Liver (tissue), 9 donors: ENCODE measurements around the gene FN1. TPM values are rescaled to one million over a fixed set of nuclear protein-coding genes. Genes with fewer than 3 reads are reported as not detected.
A peak's percentile ranks its signal among the peaks of the same experiment; 100 is the strongest.

Source experiments
- DNase-seq: peaks from one replicate; pipeline ENCODE4 v3.0.0-alpha.2; 2017; ENCODE audit warnings: low spot score
- H3K27ac ChIP-seq, 2 donors: one replicate each; pipeline ENCODE4 v1.7.0; 2013; ENCODE audit warnings: inconsistent platforms in 2 of 2, low read length in 2 of 2, control low read depth in 1 of 2, low read depth in 1 of 2, mild to moderate bottlenecking in 1 of 2
- H3K27me3 ChIP-seq, 4 donors: one replicate each; pipeline versions ENCODE4 v1.6.1 to v1.7.0; 2013; ENCODE audit warnings: low read length in 3 of 4, inconsistent platforms in 1 of 4, mild to moderate bottlenecking in 1 of 4, moderate library complexity in 1 of 4; ENCODE audit not compliant: control insufficient read depth in 4 of 4, insufficient read depth in 4 of 4
- H3K36me3 ChIP-seq, 4 donors: one replicate each; pipeline versions ENCODE4 v1.6.1 to v1.7.0; 2013; ENCODE audit warnings: low read length in 3 of 4, mild to moderate bottlenecking in 3 of 4, low read depth in 1 of 4, moderate library complexity in 1 of 4; ENCODE audit not compliant: control insufficient read depth in 4 of 4, insufficient read depth in 3 of 4
- H3K4me1 ChIP-seq, 4 donors: one replicate each; pipeline versions ENCODE4 v1.6.1 to v1.7.0; 2013; ENCODE audit warnings: low read length in 3 of 4, mild to moderate bottlenecking in 3 of 4, moderate library complexity in 1 of 4; ENCODE audit not compliant: control insufficient read depth in 4 of 4, insufficient read depth in 4 of 4
- H3K4me3 ChIP-seq, 3 donors: one replicate each; pipeline versions ENCODE4 v1.6.1 to v1.7.0; 2013; ENCODE audit warnings: low read length in 3 of 3, control low read depth in 1 of 3, low read depth in 1 of 3, mild to moderate bottlenecking in 1 of 3
- H3K9ac ChIP-seq, 2 donors: one replicate each; pipeline ENCODE4 v1.7.0; 2013; ENCODE audit warnings: low read length in 2 of 2, mild to moderate bottlenecking in 2 of 2, moderate library complexity in 2 of 2, control low read depth in 1 of 2, low read depth in 1 of 2
- H3K9me3 ChIP-seq, 4 donors: one replicate each; pipeline versions ENCODE4 v1.6.1 to v1.7.0; 2013; ENCODE audit warnings: low read length in 3 of 4; ENCODE audit not compliant: control insufficient read depth in 4 of 4
- ATF3 ChIP-seq: IDR thresholded peaks from 2 replicates; pipeline ENCODE4 v1.6.1; 2016; ENCODE audit warnings: antibody characterized with exemption
- CTCF ChIP-seq: fragments of 150-350 bp; IDR thresholded peaks from 2 replicates; pipeline ENCODE4 v1.5.1; 2017; ENCODE audit warnings: improper control_type of control experiment, low read depth, low read length; ENCODE audit not compliant: missing input control
- EGR1 ChIP-seq, 2 donors: IDR thresholded peaks; 2 replicates each; pipeline ENCODE4 v1.6.1; 2016 to 2018; ENCODE audit warnings: antibody characterized with exemption in 2 of 2, low read depth in 2 of 2
- FOXA1 ChIP-seq: IDR thresholded peaks from 2 replicates; pipeline ENCODE4 v1.6.1; 2016; ENCODE audit warnings: antibody characterized with exemption
- FOXA2 ChIP-seq: IDR thresholded peaks from 2 replicates; pipeline ENCODE4 v1.6.1; 2016; ENCODE audit warnings: antibody characterized with exemption
- GABPA ChIP-seq, 2 donors: IDR thresholded peaks in 1 of 2; conservative IDR thresholded peaks in 1 of 2; 2 replicates each; pipeline ENCODE4 v1.6.1; 2016; ENCODE audit warnings: antibody characterized with exemption in 2 of 2, mild to moderate bottlenecking in 1 of 2, moderate library complexity in 1 of 2
- HNF4A ChIP-seq, 2 donors: conservative IDR thresholded peaks; 2 replicates each; pipeline ENCODE4 v1.6.1; 2016; ENCODE audit warnings: antibody characterized with exemption in 2 of 2, mild to moderate bottlenecking in 2 of 2
- JUND ChIP-seq, 2 donors: IDR thresholded peaks; 2 replicates each; pipeline ENCODE4 v1.6.1; 2016; ENCODE audit warnings: antibody characterized with exemption in 2 of 2
- MAX ChIP-seq: IDR thresholded peaks from 2 replicates; pipeline ENCODE4 v1.6.1; 2016; ENCODE audit warnings: antibody characterized with exemption
- RAD21 ChIP-seq, 2 donors: IDR thresholded peaks; 2 replicates each; pipeline ENCODE4 v1.6.1; 2016; ENCODE audit warnings: antibody characterized with exemption in 2 of 2, mild to moderate bottlenecking in 2 of 2
- RXRA ChIP-seq, 2 donors: IDR thresholded peaks; 2 replicates each; pipeline ENCODE4 v1.6.1; 2017 to 2018; ENCODE audit warnings: antibody characterized with exemption in 2 of 2, mild to moderate bottlenecking in 1 of 2
- SP1 ChIP-seq: IDR thresholded peaks from 2 replicates; pipeline ENCODE4 v1.6.1; 2018; ENCODE audit warnings: antibody characterized with exemption, mild to moderate bottlenecking
- TAF1 ChIP-seq: conservative IDR thresholded peaks from 2 replicates; pipeline ENCODE4 v1.6.1; 2016; ENCODE audit warnings: antibody characterized with exemption, mild to moderate bottlenecking
- YY1 ChIP-seq: IDR thresholded peaks from 2 replicates; pipeline ENCODE4 v1.6.1; 2016; ENCODE audit warnings: antibody characterized with exemption, mild to moderate bottlenecking
- ZBTB33 ChIP-seq: IDR thresholded peaks from 2 replicates; pipeline ENCODE4 v1.6.1; 2016; ENCODE audit warnings: antibody characterized with exemption
- WGBS: extraction: QIAGEN DNeasy Blood & Tissue Kit; methylation state at CpG from one replicate; pipeline ENCODE4 v1.1.7; 2013; 5-methylcytosine and 5-hydroxymethylcytosine counted together
- polyA plus RNA-seq, 2 donors: library from polyadenylated mRNA; stranded (reverse) in 1 of 2; unstranded in 1 of 2; fragments of 200-250 nt in 1 of 2; fragments of >200 nt in 1 of 2; fragmentation: Nextera tagmentation in 1 of 2; extraction: Ambion mirVana in 1 of 2; gene quantifications; one replicate each; pipeline versions ENCODE4 v1.2.1 to v1.2.3, GENCODE V29; 2013 to 2015
- total RNA-seq, 2 donors: library from RNA; depleted of rRNA; stranded (reverse); fragments of >200 nt; gene quantifications; one replicate each; pipeline ENCODE4 v1.2.3, GENCODE V29; 2014
- donor health status: healthy.
- donor health status: healthy.
- donor health status: healthy.
- donor health status: healthy.
- donor health status: healthy.

Gene FN1
- total and polyA plus RNA-seq, 4 donors: 545 to 1,402 (median 837) TPM

GRCh38 chr2:215447056-215447455 is 11.2 kb upstream of the FN1 start:
- TF ChIP-seq ATF3 (no peak), SP1 (no peak), RXRA (IDR thresholded peaks at IDR 0.05) (no peak), YY1 (no peak), ZBTB33 (no peak), GABPA (IDR thresholded peaks at IDR 0.05 in 1 of 2, conservative IDR thresholded peaks at IDR 0.05 in 1 of 2) (no peak), MAX (no peak)
- no peaks in the 10 kb centered on the region for H3K27me3 ChIP-seq

GRCh38 chr2:215442401-215442787 is 6.5 kb upstream of the FN1 start:
- TF ChIP-seq EGR1 (IDR thresholded peaks at IDR 0.05; ENCODE audit: low read depth in 2 of 2) (no peak), HNF4A (conservative IDR thresholded peaks at IDR 0.05) (peak in 1 of 2 donors; percentile 18), RAD21 (IDR thresholded peaks at IDR 0.05) (peak; percentile 55 to 66), RXRA (IDR thresholded peaks at IDR 0.05) (no peak), ATF3 (no peak), FOXA1 (no peak), MAX (no peak), FOXA2 (no peak), JUND (IDR thresholded peaks at IDR 0.05) (no peak)
- H3K9me3 ChIP-seq: no peaks in the 10 kb centered on the region
- no peak for DNase-seq
- no peaks in the 10 kb centered on the region for H3K27me3 ChIP-seq
- peaks cover 0 to 4% (median 1%) of the 10 kb centered on the region in 4 donors for H3K4me1 ChIP-seq
- H3K36me3 ChIP-seq: no peaks in the 10 kb centered on the region
- H3K27ac ChIP-seq: no peak overlapping the region
- H3K9ac ChIP-seq: no peak overlapping the region
- no peak overlapping the region for H3K4me3 ChIP-seq
- WGBS: 26% methylated on average over 5 of the region's 5 CpGs

More at GRCh38 chr2:215447056-215447455, 11.2 kb upstream of the FN1 start:
- no peak for DNase-seq
- Histone ChIP-seq H3K9me3 (no peaks in the 10 kb centered on the region), H3K36me3 (no peaks in the 10 kb centered on the region), H3K9ac (no peak overlapping the region), H3K4me3 (no peak overlapping the region), H3K27ac (no peak overlapping the region), H3K4me1 (no peaks in the 10 kb centered on the region)
- 75% methylated on average over 2 of the region's 2 CpGs for WGBS

- TF ChIP-seq CTCF (no peak), TAF1 (no peak), JUND (IDR thresholded peaks at IDR 0.05) (no peak), GABPA (IDR thresholded peaks at IDR 0.05 in 1 of 2, conservative IDR thresholded peaks at IDR 0.05 in 1 of 2) (no peak), ZBTB33 (no peak), HNF4A (conservative IDR thresholded peaks at IDR 0.05) (no peak), EGR1 (IDR thresholded peaks at IDR 0.05; ENCODE audit: low read depth in 2 of 2) (no peak), ATF3 (no peak), FOXA1 (no peak), MAX (no peak), RXRA (IDR thresholded peaks at IDR 0.05) (no peak)
- Histone ChIP-seq H3K27me3 (no peaks in the 10 kb centered on the region), H3K4me3 (no peak overlapping the region), H3K9ac (no peak overlapping the region), H3K4me1 (peaks cover under 1 to 5% (median 3%) of the 10 kb centered on the region in 4 donors), H3K27ac (no peak overlapping the region), H3K36me3 (no peaks in the 10 kb centered on the region), H3K9me3 (no peaks in the 10 kb centered on the region)
- DNase-seq: no peak
- 79% methylated on average over 6 of the region's 6 CpGs for WGBS
Observed at GRCh38 chr2:215441560-215442400, 5.9 kb upstream of the FN1 start.
